VCaP (cell line): ENCODE data around the gene GTF3C4.

Experiments
- H3K27ac ChIP-seq: fragments of 450-650 bp; 2 replicates; pipeline ENCODE4 v1.5.1; 2017
- CTCF ChIP-seq: fragments of 450-650 bp; conservative IDR thresholded peaks from 2 replicates; pipeline ENCODE4 v1.5.1; 2017; ENCODE audit warnings: mild to moderate bottlenecking, moderate library complexity

The GTF3C4 gene

GRCh38 chr9:132630116-132630515 is 40.1 kb upstream of the GTF3C4 start:
- H3K27ac ChIP-seq: no peak overlapping the region
- no peak for TF ChIP-seq CTCF

- H3K27ac ChIP-seq: no peak overlapping the region
- no peak for TF ChIP-seq CTCF
Measured at GRCh38 chr9:132630811-132631210, 39.5 kb upstream of the GTF3C4 start.

GRCh38 chr9:132631280-132631679 is 39.0 kb upstream of the GTF3C4 start:
- TF ChIP-seq CTCF: no peak
- H3K27ac ChIP-seq: no peak overlapping the region

GRCh38 chr9:132631685-132632084 is 38.6 kb upstream of the GTF3C4 start:
- TF ChIP-seq CTCF: no peak

GRCh38 chr9:132632413-132633129 is 37.7 kb upstream of the GTF3C4 start:
- TF ChIP-seq CTCF: no peak
- no peak overlapping the region for H3K27ac ChIP-seq

More at GRCh38 chr9:132631685-132632084, 38.6 kb upstream of the GTF3C4 start:
- no peak overlapping the region for H3K27ac ChIP-seq

GRCh38 chr9:132634327-132634726 is 35.9 kb upstream of the GTF3C4 start:
- no peak overlapping the region for H3K27ac ChIP-seq
- TF ChIP-seq CTCF: no peak

GRCh38 chr9:132637351-132637750 is 32.9 kb upstream of the GTF3C4 start:
- H3K27ac ChIP-seq: no peak overlapping the region
- no peak for TF ChIP-seq CTCF
